CD4-positive, alpha-beta T cell (primary cell): ENCODE results near the gene OPRL1. TPM values are rescaled to one million over a fixed set of nuclear protein-coding genes. Genes with fewer than 3 reads are reported as not detected.

Experiments
- ATAC-seq: fragments of 200-7000 bp; cut with Tn5 transposase; one replicate; pipeline ENCODE4 v1.10.0; 2022; ENCODE audit warnings: mild to moderate bottlenecking; ENCODE audit not compliant: poor library complexity
- CTCF ChIA-PET: fragments of 350-600 bp; sonication (Branson Sonifier 250); formaldehyde crosslinking; loops from one replicate; lab custom pipeline; 2021; ENCODE audit warnings: antibody characterized with exemption, inconsistent platforms; lab: Charles Lee
- POLR2A ChIA-PET: fragments of 350-600 bp; sonication (Branson Sonifier 250); formaldehyde crosslinking; loops from one replicate; lab custom pipeline; 2021; ENCODE audit warnings: antibody characterized with exemption, inconsistent platforms; lab: Charles Lee
- DNase-seq, 14 experiments: peaks; one replicate each; pipeline ENCODE4 v3.0.0-alpha.2; 2013 to 2020; ENCODE audit warnings: mixed read lengths in 2 of 14
- H3K27ac ChIP-seq, 2 donors: one replicate each; pipeline versions ENCODE4 v1.5.1 to v1.7.0; 2013; ENCODE audit warnings: low read length in 2 of 2, low read depth in 1 of 2, mild to moderate bottlenecking in 1 of 2
- H3K27me3 ChIP-seq, 2 experiments: 1 replicate in 1 of 2; 2 replicates in 1 of 2; pipeline versions ENCODE4 v1.6.1 to v1.7.0; 2013; ENCODE audit warnings: low read length in 2 of 2, control low read depth in 1 of 2, mild to moderate bottlenecking in 1 of 2, moderate library complexity in 1 of 2; ENCODE audit not compliant: insufficient read depth in 2 of 2, control insufficient read depth in 1 of 2
- H3K36me3 ChIP-seq: one replicate; pipeline ENCODE4 v1.6.1; 2013; ENCODE audit warnings: low read length, control low read depth; ENCODE audit not compliant: insufficient read depth
- H3K4me1 ChIP-seq: one replicate; pipeline ENCODE4 v1.6.1; 2013; ENCODE audit warnings: low read length, control low read depth; ENCODE audit not compliant: insufficient read depth
- H3K4me3 ChIP-seq: one replicate; pipeline ENCODE4 v1.5.1; 2013; ENCODE audit warnings: mild to moderate bottlenecking, low read length, moderate library complexity
- H3K9me3 ChIP-seq, 2 experiments: 1 replicate in 1 of 2; 2 replicates in 1 of 2; pipeline versions ENCODE4 v1.6.1 to v1.7.0; 2013; ENCODE audit warnings: low read length in 2 of 2, mild to moderate bottlenecking in 2 of 2, control low read depth in 1 of 2, moderate library complexity in 1 of 2; ENCODE audit not compliant: control insufficient read depth in 1 of 2, insufficient read depth in 1 of 2
- H3K27ac Mint-ChIP-seq: one replicate; pipeline ENCODE4 v1.8.0; 2020; ENCODE audit warnings: mixed read lengths
- H3K27me3 Mint-ChIP-seq: one replicate; pipeline ENCODE4 v1.8.0; 2021; ENCODE audit warnings: mixed read lengths
- H3K36me3 Mint-ChIP-seq: one replicate; pipeline ENCODE4 v1.8.0; 2021; ENCODE audit warnings: low read depth, mixed read lengths
- H3K4me1 Mint-ChIP-seq: one replicate; pipeline ENCODE4 v1.8.0; 2021; ENCODE audit warnings: low read depth, mixed read lengths
- H3K4me3 Mint-ChIP-seq: one replicate; pipeline ENCODE4 v1.8.0; 2020; ENCODE audit warnings: mild to moderate bottlenecking, mixed read lengths
- H3K9me3 Mint-ChIP-seq: one replicate; pipeline ENCODE4 v1.8.0; 2020; ENCODE audit warnings: mixed read lengths
- CTCF ChIP-seq: fragments of 200-600 bp; IDR thresholded peaks from one replicate; pipeline ENCODE4 v1.8.0; 2022; ENCODE audit warnings: antibody characterized with exemption, mild to moderate bottlenecking
- intact Hi-C, 2 experiments: fragments of 100-400 bp; cut with DNase I in 1 of 2; cut with micrococcal nuclease in 1 of 2; formaldehyde crosslinking; loops; one replicate each; pipeline versions ENCODE4 v1.15.1 to v1.9.0; 2023 to 2025; cut with DNase I, micrococcal nuclease
- total RNA-seq, 174 experiments: library from RNA in 2 of 174; stranded (reverse) in 2 of 174; gene quantifications; one replicate each; pipeline ENCODE4 v1.2.3 and lab custom pipeline; 2021 to 2026

OPRL1 gene
- total RNA-seq, 2 experiments from 2014 or later, result 1.0 to 1.2 TPM

GRCh38 chr20:64082820-64083377, 3.0 kb downstream of the OPRL1 start:
- POLR2A ChIA-PET, result interaction anchor here (0.6 to 2.5 kb wide), 7 partner anchors 14 to 173 kb away, joined by 3 to 8 read pairs (median 6); no protein-coding TSS in a partner anchor

DNA sequence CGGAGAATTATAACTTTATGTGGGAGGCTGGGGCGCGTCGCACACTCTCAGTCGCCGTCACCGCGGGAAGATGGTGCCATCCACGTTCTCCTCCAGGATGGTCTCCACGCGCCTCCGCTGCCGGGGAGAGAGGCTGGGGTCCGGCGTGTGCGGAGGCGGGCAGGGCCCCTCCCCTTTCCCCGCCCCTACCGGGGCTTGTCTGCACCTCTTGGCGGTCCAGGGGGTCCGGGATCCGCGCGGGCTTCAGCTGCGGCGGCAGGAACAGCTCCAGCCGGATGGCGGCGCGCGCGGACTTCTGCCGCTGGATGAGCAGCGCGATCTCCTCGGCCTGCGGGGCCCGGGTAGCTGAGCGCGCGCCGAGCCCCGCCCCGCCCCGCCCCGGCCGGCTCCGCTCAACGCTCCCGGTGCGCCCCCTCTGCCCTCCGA, 3.5 kb downstream of the OPRL1 start:
- POLR2A ChIA-PET, result interaction anchor here (0.6 to 2.5 kb wide), 10 partner anchors 14 to 563 kb away, joined by 3 to 8 read pairs (median 5); partner anchors contain the start of gene PPDPF

More at GRCh38 chr20:64082820-64083377, 3.0 kb downstream of the OPRL1 start:
- Histone ChIP-seq H3K36me3 (no peaks in the 10 kb centered on the region), H3K27ac (no peak overlapping the region), H3K4me1 (peaks cover 47% of the 10 kb centered on the region), H3K27me3 (peaks cover 0 to 5% of the 10 kb centered on the region in 2 experiments), H3K4me3 (peak overlapping the region; percentile 37), H3K9me3 (peaks cover 5 to 12% of the 10 kb centered on the region in 2 experiments)
- Mint-ChIP-seq H3K4me3 (peak overlapping the region; percentile 77), H3K4me1 (peaks cover 35% of the 10 kb centered on the region), H3K27ac (no peak overlapping the region), H3K36me3 (peaks cover 2% of the 10 kb centered on the region), H3K27me3 (no peaks in the 10 kb centered on the region), H3K9me3 (no peaks in the 10 kb centered on the region)
- no peak for ATAC-seq
- intact Hi-C loops, result loop anchor here (1.0 to 5.0 kb wide), 2 partner anchors 37 to 169 kb away; no protein-coding TSS in a partner anchor
- CTCF ChIA-PET, result interaction anchor here (0.8 to 2.6 kb wide), 9 partner anchors 17 to 898 kb away, joined by 3 to 25 read pairs (median 3); partner anchors contain the start of genes PCMTD2 and TCEA2
- DNase-seq, result no peak
- no peak for TF ChIP-seq CTCF

More for the DNA sequence above, 3.5 kb downstream of the OPRL1 start:
- Histone ChIP-seq H3K4me3 (peak overlapping the region; percentile 37), H3K36me3 (no peaks in the 10 kb centered on the region), H3K27me3 (peaks cover 0 to 5% of the 10 kb centered on the region in 2 experiments), H3K9me3 (peaks cover 8 to 17% of the 10 kb centered on the region in 2 experiments), H3K4me1 (peaks cover 42% of the 10 kb centered on the region), H3K27ac (no peak overlapping the region)
- no peak overlapping the region for H3K27ac Mint-ChIP-seq
- H3K4me3 Mint-ChIP-seq, result peak overlapping the region; percentile 77
- no peaks in the 10 kb centered on the region for H3K27me3 Mint-ChIP-seq
- peaks cover 34% of the 10 kb centered on the region for H3K4me1 Mint-ChIP-seq
- peak; percentile 70 for TF ChIP-seq CTCF
- no peaks in the 10 kb centered on the region for H3K36me3 Mint-ChIP-seq
- DNase-seq, result peak; percentile 48 to 85 (median 67)
- intact Hi-C loops, result loop anchor here (1.0 to 5.0 kb wide), 2 partner anchors 37 to 169 kb away; no protein-coding TSS in a partner anchor
- peak; percentile 53 for ATAC-seq
- CTCF ChIA-PET, result interaction anchor here (0.8 to 2.6 kb wide), 9 partner anchors 17 to 899 kb away, joined by 3 to 25 read pairs (median 3); partner anchors contain the start of genes PCMTD2 and TCEA2
- H3K9me3 Mint-ChIP-seq, result no peaks in the 10 kb centered on the region
